GM19395 (cell line): ENCODE measurements around the gene DRC3.

Source experiments
- ATAC-seq: cut with Tn5 transposase; IDR thresholded peaks from one replicate; pipeline ENCODE4 v1.9.1; 2021; ENCODE audit warnings: mild to moderate bottlenecking, moderate library complexity; ENCODE audit not compliant: unreplicated experiment

The DRC3 gene

DNA sequence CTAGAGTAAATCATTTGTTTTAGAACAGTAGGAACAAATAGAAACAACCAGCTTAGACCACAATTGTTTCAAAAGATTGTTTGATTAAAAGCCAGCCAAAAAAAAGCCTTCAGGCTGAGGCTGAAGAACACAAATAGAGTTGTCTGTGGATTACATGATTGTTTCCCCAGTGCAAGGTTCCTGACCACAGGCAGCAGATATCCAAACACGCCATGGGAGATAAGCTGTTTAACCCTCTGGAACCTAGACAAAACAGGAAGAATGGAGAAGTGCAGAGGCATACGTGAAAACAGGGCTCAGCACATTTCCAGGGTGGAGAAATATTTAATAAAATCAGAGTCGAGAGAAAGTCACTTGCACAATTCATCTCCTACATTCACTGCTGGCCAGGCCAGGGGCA lies 45.3 kb downstream of the DRC3 start:
- ATAC-seq = no peak

DNA sequence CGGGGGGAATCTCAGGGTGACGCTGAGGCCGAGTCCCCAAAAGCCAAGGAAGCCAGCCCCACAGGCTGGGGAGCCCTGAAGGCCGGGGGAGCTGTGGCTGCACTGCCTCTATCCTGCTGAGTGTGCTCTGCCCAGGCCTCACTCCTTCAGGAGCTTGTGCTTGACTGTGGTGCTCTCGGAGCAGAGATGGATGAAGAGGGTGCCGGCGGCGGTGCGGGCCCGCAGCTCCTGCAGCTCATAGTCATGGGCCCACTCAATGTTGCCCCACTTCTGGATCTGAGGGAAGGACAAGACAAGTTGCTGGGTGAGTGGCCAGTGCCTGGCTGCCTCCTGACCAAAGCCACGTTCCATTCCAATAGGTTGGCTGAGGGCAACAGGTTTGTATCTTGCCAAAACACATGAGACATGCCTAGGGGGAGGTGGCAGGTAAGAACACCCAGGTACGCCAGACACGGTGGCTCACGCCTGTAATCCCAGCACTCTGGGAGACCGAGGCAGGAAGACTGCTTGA lies 45.8 kb downstream of the DRC3 start:
- ATAC-seq = no peak

DNA sequence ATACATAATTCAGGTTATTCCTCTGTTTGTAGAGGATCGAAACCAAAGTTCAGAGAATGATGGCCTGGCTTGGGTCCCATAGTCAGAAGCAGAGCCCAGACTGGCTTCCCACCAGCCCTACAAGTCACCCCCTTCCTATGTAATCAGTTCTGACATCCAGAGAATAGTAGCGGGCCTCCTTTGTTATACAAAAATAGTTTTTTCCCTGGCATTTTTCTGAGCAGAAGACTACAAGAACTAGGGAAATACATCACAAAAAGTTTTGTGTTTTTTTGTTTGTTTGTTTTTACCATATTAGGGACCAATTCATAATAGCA lies 47.1 kb downstream of the DRC3 start:
- ATAC-seq = no peak

DNA sequence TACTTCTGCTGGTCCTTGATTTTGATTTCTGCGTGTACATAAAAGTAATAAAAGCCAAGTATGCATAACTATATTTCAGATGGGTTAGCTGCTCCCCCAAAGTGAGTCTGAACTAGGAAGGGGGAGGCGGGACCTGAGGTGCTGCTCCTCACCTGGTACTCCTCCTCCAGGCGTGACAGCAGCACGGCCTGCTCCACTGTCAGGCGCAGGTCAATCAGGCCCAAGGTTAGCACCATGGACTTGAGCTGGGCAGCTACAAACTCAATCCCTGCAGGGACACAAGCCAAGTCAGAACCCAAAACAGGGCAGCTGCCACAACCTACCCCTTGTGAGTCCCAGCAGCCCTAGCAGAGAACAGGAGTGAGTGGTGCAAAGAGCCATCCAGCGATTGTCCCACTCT lies 48.3 kb downstream of the DRC3 start:
- ATAC-seq = no peak

DNA sequence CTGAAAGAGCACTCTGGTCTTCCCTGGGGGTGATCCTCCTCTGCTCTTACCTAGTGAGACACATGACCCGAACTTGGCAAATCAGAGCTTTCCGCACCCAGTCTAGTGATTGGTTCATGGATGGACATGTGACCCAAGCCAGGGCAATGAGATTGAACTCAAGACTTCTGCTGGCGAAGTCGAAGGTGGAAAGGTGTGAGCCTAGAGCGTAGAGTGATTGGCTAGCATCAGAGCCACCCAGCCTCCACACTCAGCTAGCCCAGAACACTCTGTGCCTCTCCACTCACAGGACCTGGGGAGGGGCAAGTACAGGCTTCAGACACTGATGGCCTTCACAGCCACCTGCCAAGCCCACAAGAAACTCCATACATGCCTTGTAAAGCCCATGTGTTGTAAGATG lies 48.7 kb downstream of the DRC3 start:
- no peak for ATAC-seq

DNA sequence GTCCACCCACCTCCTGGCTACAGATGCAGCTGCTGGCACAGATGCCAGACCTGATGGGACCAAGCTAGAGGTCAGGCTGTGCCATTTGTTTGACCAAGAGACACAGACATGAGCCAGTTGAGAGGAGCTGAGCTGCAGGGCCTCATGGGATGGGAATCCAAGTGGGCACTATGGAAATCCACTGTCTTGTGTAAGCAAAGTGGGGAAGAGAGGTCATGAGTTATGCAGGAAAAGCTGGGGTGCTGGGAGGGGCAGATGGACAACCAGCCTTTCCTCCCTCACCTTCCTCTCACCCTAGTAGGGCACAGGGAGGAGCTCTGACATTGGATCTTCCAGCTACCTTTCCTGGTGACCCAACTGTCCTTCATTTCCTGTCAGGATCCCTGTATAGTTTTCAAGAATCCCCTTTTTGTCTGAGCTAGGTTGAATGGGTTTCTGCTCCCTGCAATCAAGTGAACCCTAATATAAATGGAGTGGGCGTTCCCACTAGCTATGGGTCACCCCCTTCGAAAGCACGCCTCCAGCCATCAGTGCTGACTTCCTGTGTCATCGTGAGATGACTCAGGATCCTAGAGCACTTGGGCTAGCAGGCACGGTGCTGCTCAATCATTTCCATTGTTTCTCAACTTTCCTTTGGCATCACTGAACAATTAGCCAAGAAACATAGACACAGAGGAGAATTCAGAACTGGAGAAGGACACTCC lies 52.7 kb downstream of the DRC3 start:
- ATAC-seq = peak; percentile 75

DNA sequence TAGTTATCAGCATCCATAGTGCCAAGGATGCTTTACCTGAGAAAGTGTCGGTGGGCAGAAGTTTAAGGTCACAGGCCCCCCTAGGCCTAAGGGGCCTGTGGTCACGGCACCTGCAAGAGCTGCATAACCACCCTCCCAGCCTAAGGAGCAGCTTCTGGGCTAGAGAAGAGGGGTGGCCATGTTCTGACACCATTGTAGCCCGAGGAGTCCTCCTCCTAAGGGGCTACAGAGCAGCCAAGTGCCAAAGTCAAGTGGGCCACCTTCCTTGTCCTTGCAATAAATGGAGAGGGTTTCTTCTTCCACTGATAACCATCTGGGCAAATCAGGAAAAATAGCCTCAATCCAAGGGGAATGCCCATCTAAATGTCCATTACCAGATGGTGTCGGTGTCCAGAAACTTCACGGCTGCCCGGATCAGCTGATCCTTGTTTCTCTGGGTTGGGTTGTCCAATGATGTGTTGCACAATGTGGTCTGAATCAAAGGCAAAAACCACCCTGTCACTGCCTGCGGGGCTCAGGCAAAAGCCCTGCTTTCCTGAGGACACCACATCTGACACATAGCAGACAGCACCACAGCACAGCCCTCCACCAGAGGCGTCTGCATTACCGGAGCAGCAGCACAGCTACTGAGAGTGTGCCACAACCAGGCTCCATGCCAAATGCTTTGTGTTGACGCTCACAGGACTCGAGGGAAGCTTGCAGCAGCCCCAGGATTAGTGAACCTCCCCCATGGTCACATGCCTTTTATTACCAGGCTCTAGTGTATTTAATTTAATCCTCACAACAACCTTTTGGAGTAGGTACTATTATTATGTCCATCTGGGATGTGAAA lies 53.5 kb downstream of the DRC3 start:
- ATAC-seq = peak; percentile 34

DNA sequence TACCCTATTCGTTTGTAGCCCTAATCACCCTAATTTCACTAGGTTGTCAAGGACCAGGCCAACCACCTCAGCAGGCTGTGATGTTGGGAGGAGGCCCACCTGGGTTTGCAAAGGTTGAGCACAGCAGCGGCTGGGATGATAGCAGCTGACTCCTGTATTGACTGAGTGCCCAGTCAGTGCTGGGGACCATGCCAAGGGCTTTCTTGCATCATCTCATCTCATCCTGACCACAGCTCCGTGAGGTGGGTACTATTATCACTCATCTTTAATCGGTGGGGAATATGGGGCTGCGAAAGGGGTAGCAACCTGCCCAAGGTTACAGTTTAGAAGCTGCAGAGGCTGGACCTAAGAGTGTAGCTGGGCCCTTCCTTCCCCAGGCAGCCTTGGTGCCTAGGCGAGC lies 54.6 kb downstream of the DRC3 start:
- no peak for ATAC-seq

DNA sequence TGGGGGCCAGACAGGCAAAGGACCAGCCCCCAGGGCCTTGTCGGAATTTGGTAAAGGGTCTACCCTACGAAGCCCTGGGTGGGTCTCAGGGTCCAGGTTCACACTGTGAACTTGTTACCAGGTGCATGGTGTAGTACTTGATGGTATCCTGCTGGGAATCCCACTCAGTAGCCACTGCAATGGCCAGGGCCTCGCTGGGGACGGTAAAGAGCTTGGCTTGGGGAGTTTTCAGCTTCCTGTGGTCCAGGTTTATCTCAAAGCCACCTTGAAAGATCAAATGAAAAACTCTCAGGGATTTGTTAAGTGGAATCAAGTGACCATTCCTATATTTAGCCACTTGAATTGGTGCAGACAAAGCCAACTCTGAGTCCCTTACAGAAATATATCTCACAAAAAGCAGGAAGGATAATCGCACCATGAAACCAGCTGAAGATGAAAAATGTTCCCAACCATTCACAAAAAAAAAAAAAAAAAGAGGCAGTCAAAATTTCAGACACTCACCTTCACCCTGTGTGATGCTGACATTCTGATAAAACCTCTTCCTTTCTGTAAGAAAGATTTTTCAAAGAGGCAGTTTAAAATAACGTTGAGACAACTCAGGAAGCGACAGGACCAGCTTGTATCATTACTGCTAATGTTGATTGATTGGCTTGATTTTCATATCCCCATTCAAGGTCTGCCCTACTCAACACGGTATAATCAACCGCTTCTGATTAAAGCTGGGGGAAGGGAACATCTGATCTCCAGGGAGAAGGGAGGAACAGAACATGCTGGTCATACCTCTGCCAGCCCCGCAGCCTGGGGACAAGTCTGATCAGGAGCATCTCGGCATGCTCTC lies 55.7 kb downstream of the DRC3 start:
- no peak for ATAC-seq

DNA sequence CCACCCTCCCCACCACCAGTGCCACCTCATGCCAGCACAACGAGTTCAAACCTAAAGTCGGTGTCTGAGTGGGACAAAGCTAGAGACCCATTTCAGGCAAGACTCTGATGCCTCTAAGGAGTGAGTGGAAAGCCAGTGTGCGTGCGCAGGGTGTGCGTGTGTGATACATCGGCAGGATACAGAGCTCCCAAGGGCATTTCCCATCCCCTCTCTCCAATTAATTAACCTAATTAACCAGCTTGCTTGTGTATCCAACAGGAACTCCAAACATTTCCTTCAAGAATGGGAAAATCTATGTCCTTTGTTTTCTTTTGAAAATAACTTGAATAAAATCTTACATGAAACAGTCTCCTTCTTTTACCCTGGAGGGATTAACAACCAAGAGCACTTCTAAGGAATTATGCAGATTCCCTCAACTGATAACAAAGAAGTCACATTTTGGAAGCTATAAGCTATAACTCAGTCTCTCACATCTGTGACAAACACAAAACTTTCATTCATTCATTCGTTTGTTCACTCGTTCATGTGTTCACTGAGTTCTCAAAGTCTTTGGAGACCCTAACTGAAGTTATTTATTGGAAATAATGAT lies 56.4 kb downstream of the DRC3 start:
- no peak for ATAC-seq

DNA sequence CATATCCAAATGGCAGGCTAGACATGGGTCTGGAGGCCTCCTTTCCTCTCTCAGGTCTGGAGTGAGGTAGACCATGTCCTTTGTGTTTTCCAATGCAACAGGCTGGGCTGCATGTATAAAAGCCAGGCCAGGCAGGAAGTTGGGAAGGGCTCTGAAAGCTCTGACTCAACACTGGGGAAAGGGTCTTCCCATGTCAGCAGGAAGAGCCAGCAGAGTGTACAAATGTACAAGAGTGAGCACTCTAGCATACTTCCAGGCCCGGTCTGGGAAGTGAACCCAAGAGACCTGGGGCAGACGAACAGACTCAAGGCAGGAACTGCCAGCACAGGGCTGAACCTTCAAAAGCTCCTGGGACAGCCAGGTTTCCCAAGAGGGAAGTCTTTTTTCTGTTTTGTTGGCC lies 59.3 kb downstream of the DRC3 start:
- no peak for ATAC-seq

DNA sequence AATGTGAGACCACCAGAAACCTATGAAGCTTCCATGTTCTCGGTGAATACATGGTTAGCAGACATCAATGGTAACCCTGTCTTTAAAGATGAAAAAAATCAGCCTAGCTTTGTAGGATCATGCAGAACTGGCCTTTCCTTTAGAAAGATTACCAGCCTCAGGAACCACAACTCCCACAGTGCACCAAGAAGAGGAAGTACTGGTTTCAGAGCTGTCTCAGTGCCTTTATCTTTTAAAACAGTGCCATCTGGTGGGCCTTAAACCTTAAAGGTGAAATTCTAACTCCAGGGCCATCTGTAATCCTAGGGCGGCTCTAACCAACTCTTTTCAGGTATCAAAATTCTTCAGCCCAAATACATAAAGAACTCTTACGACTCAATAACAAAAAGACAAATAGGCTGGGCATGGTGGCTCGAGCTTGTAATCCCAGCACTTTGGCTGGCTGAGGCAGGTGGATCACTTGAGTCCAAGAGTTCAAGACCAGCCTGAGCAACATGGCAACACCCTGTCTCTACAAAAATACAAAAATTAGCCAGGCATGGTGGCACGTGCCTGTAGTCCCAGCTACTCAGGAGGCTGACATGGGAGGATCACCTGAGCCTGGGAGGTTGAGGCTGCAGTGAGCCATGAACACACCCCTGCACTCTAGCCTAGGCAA lies 60.9 kb downstream of the DRC3 start:
- peak; percentile 79 for ATAC-seq

DNA sequence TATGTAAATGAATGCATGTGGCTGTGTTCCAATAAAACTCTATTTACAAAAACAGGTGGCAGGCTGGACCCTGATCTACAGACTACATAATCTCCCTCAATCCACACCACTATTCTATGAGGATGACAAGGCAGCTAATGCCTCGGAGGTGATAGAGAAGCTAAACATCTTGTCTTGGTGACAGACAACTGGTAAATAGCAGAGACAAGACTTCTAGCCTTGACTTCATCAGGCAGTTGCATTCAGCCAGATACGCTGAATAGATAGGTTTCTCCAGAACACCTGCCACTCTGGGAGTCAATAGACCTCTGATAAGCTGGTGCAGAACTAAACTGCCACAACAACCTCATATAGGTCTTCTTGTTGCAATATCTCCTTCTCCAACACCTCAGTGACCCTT lies 63.0 kb downstream of the DRC3 start:
- ATAC-seq = no peak

DNA sequence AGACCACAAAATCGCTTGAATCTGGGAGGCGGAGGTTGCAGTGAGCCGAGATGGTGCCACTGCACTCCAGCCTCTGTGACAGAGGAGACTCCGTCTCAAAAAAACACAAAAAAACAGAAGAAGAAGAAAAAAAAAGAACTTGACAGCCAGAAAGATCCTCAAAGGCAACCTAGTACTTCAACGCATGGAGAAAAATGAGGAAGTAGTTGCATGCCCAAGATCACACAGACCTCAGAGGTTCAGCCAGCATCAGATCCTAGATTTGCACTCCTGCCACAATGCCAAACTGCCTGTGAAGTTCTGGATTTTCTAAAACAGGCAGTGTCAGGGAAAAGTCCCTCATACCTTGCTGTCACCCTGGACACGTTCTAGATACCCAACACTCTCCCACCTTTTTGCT lies 64.8 kb downstream of the DRC3 start:
- no peak for ATAC-seq

DNA sequence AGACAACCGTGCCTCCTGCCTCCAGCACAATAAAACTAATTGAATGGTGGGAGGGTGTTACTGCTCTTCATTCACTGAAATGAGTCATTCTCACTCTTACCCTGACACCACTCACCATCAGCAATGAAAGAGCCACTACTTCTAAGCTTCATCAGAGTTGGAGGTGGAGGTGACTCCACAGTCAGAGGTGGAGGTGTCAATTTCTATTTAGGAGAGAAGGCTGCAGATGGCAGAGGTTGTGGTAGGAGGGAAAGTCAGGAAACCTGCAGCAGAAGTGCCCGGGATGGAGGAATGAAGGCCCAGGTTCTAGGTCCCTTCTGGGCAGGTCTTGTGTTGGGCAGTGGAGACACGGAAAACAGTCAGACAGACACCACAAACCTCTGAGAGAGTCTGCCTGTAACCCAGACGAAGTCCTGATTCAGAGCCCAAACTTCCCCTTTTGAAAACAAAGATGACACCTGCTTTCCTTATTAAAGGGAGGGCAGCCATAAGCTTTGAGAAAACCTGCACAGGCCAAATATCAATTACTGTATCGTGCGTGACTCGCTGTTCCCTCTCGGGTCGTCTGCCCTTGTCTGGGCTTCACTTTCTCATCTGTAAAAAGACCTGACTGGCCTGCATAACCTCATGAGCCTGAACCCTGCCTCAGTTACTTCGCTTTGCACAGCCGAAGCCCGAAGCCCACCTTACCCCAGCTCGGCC lies 65.6 kb downstream of the DRC3 start:
- no peak for ATAC-seq

DNA sequence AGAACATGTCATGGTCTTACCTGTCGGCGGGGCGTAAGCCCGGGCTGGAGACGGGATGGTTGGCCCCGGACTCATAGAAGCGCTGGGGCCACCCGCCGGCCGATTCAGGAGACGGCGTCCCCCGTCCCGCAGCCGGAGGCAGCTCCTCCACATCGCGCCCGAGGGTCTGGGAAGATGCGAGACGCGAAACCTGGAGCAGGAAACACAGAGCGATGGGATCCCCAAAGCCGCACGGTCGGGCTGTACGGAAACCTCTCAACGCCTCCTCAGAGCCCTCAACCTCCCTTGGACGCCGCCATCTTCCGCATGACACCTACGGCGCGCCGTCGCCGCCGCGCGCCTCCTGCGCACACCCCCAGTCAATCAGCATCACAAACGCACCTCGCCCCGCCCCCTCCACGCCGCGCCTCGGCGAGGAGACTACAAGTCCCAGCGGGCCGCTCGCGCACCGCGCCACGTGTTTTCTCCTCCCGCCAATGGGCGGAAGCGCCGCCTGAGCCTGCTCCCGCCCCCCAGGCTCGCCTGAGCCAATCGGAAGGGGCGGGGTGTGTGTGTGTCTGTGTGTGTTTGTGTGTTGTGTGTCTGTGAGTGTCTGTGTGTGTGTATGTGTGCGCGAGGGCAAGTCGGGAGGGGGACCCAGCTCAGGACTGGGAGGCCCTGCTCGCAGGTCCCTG lies 66.3 kb downstream of the DRC3 start, which contains the start of the genes ATPAF2 and GID4:
Gene ATPAF2, minus strand, starts transcription at position 308 of the 674 bp plus-strand sequence. Its CDS starts 155 bp downstream, at position 153.
Gene GID4, plus strand, starts transcription at position 548 of the 674 bp plus-strand sequence. Its CDS starts 57 bp downstream, at position 605.
- peak; percentile 87 for ATAC-seq

DNA sequence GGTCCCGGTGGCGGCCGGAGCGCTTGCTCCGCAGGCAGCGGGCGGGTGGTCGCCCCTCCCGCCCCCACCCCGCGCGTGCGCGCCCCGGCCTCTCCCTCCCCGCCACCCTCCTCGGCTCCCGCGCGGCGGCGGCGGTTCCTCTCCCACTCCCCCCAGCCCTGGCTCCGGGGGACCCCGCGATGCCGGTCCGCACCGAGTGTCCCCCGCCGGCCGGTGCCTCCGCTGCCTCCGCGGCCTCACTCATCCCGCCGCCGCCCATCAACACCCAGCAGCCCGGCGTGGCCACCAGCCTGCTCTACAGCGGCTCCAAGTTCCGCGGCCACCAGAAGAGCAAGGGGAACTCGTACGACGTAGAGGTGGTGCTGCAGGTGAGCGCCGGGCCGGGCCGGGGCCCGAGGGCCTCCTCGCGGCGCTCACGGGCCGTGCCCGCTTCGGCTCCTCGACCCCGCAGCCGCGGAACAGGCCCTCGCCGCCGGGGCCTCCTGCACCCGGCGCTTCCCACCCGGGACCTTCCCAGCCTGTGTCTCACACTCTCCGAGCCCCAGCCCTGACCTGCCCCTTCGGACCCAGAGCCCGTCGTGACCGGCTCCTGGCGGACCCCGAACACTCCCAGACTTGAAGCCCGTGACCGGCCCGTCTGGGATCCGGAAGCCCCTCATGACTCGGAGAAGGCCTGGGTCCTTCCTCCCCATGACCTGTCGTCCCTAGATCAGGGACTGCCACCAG lies 67.0 kb downstream of the DRC3 start:
- ATAC-seq = peak; percentile 26

DNA sequence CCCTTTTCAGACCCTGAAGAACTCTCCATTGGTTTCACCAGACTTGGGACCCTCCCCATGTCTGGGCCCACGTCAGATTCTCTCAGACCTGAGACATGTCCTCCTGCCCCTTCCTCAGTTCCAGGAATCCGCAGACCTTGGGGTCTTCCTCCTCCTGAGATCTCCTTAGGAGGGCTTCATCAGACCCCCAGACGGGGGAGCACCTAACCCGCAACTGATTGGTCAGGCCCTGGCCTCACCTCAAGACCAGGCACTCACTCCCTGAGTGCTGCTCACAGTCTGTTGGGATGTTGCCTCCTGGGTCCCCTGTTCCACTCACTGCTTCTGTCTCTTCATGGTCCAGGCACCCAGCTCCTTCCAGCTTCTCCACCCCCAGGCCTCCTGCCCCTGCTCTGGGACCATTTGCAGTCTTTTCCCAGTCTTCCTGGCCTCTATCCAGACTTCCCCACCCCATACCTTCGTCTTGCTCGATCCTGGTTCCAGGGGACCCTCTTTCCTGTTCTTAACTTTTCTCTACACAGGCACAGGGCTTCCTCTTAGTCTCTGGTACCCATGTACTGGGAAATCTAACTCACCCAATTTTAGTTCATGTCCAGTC lies 67.7 kb downstream of the DRC3 start:
- ATAC-seq = no peak
